Tibial nerve (tissue), 4 donors: ENCODE results near the gene HUNK. TPM values are rescaled to one million over a fixed set of nuclear protein-coding genes. Genes with fewer than 3 reads are reported as not detected.

ENCODE experiments used
- DNase-seq, 2 donors: peaks; one replicate each; pipeline ENCODE4 v3.0.0-alpha.2; 2019; ENCODE audit warnings: low spot score in 2 of 2
- H3K27ac ChIP-seq, 4 donors: fragments of 200-600 bp; sonication (generic) in 3 of 4; one replicate each; pipeline ENCODE4 v1.5.1; 2017 to 2019; ENCODE audit warnings: mild to moderate bottlenecking in 1 of 4
- H3K27me3 ChIP-seq, 2 donors: fragments of 200-600 bp; sonication (generic) in 1 of 2; one replicate each; pipeline versions ENCODE4 v1.5.1 to v1.6.0; 2017 to 2019
- H3K36me3 ChIP-seq, 3 donors: fragments of 200-600 bp; sonication (generic); one replicate each; pipeline ENCODE4 v1.5.1; 2018 to 2019
- H3K4me1 ChIP-seq, 4 donors: fragments of 200-600 bp; sonication (generic) in 3 of 4; one replicate each; pipeline ENCODE4 v1.5.1; 2017 to 2019
- H3K4me3 ChIP-seq, 4 donors: fragments of 200-600 bp; sonication (generic) in 3 of 4; one replicate each; pipeline ENCODE4 v1.5.1; 2017 to 2019; ENCODE audit warnings: mild to moderate bottlenecking in 1 of 4, moderate library complexity in 1 of 4
- H3K9me3 ChIP-seq, 4 donors: fragments of 200-600 bp; sonication (generic) in 3 of 4; one replicate each; pipeline ENCODE4 v1.5.1; 2017 to 2019
- EP300 ChIP-seq, 2 donors: sonication (generic); formaldehyde crosslinking; IDR thresholded peaks; one replicate each; pipeline ENCODE4 v1.6.1; 2017; ENCODE audit warnings: antibody characterized with exemption in 2 of 2, mild to moderate bottlenecking in 1 of 2
- POLR2A ChIP-seq, 2 donors: fragments of 450-650 bp; IDR thresholded peaks; one replicate each; pipeline ENCODE4 v1.6.1; 2017; ENCODE audit warnings: antibody characterized with exemption in 2 of 2, mild to moderate bottlenecking in 2 of 2, moderate library complexity in 2 of 2
- WGBS, 2 donors: methylation state at CpG; one replicate each; pipeline ENCODE4 v1.1.5; 2018; 5-methylcytosine and 5-hydroxymethylcytosine counted together
- total RNA-seq, 4 donors: library from RNA; depleted of rRNA; stranded (reverse); fragments of >200 nt; gene quantifications; one replicate each; pipeline ENCODE4 v1.1.0, GENCODE V29; 2016
- TF ChIP-seq, protein P1 (sequence below), 5 experiments: fragments of 200-600 bp in 3 of 5; fragments of 450-650 bp in 2 of 5; sonication (generic) in 3 of 5; IDR thresholded peaks; one replicate each; pipeline ENCODE4 v1.5.1; 2016 to 2019; ENCODE audit warnings: antibody characterized with exemption in 5 of 5, mild to moderate bottlenecking in 3 of 5, moderate library complexity in 2 of 5

Gene HUNK
- total RNA-seq, 4 donors from 2014 or later: 0.20 to 0.30 (median 0.21) TPM; not detected in 1

- WGBS, 2 donors: 83 to 84% methylated on average over 3 of the region's 3 CpGs
These were observed 24.5 kb downstream of the HUNK start for GRCh38 chr21:31897311-31897710.

DNA sequence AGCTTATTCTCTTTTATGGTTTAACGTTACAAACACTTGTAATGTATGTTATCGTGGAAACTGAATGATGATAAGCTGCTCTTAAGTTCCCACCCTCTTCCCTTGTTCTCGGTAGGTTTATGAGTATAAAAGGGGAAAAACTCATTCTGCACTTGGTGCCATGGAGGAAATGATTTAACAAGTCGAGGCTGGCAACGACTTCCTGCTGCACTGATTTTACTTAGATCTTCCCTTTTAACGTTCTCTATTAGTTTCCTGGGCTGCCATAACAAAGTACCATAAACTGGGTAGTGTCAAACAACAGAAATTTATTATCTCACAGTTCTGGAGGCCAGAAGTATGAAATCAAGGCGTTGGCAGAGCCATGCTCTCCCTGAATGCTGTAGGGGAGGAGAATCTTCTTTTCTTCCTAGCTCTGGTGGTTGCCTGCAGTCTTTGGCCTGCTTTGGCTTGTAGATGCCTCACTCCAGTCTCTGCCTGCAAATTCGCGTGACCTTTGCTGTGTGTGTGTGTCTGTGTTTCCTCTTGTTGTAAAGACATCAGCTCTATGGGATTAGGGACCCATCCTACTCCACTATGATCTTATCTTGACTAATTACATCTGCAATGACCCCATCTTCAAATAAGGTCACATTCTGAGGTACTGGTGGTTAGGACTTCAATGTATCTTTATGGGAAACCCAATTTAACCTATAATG is 26.3 kb downstream of the HUNK start:
- no peak overlapping the region for H3K27ac ChIP-seq
- no peak for DNase-seq
- 55 to 65% methylated on average over 9 of the region's 9 CpGs for WGBS, 2 donors

More at GRCh38 chr21:31897311-31897710, 24.5 kb downstream of the HUNK start:
- no peak for DNase-seq
- H3K36me3 ChIP-seq: no peaks in the 10 kb centered on the region
- no peaks in the 10 kb centered on the region for H3K9me3 ChIP-seq
- TF ChIP-seq POLR2A (IDR thresholded peaks at IDR 0.05) (no peak), EP300 (IDR thresholded peaks at IDR 0.05) (no peak)
- TF ChIP-seq, protein P1, sequence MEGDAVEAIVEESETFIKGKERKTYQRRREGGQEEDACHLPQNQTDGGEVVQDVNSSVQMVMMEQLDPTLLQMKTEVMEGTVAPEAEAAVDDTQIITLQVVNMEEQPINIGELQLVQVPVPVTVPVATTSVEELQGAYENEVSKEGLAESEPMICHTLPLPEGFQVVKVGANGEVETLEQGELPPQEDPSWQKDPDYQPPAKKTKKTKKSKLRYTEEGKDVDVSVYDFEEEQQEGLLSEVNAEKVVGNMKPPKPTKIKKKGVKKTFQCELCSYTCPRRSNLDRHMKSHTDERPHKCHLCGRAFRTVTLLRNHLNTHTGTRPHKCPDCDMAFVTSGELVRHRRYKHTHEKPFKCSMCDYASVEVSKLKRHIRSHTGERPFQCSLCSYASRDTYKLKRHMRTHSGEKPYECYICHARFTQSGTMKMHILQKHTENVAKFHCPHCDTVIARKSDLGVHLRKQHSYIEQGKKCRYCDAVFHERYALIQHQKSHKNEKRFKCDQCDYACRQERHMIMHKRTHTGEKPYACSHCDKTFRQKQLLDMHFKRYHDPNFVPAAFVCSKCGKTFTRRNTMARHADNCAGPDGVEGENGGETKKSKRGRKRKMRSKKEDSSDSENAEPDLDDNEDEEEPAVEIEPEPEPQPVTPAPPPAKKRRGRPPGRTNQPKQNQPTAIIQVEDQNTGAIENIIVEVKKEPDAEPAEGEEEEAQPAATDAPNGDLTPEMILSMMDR (IDR thresholded peaks at IDR 0.05): no peak
- H3K27me3 ChIP-seq: no peaks in the 10 kb centered on the region
- H3K4me3 ChIP-seq: no peak overlapping the region
- H3K4me1 ChIP-seq: no peaks in the 10 kb centered on the region
- no peak overlapping the region for H3K27ac ChIP-seq

DNA sequence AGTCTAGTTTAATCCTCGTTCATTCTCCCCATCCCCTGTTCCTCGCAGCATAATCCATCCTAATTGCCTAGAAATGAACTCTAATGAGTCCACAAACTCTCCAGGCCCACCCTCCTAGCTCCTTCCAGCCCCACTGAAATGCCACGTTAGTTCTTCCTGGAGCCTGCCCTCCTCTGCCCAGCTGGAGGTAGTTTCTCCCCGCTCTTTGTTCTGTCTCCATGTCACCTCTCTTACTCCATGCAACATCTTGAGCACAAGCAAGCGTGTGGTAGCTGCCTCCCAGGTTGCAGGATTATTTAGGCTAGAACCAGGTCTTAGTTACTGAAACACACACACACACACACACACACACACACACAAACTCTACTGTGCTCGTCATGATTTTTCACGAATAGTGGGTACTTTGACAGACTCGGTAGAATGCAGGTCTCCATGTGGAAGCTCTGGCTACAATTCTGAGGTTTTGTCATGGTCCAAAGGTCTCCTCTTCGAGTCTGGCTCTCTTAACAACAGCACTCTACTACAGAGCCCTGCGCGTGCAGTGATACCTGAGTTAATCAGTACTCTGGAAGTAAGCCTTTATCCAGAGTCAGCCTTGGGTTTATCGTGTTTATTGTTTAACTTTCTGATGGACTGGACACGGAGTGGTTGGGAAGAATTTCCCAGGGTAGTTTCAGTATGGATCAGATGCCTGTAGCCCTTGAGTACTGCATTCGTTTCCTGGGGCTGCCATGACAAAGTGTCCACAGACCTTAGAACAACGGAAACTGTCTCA is 27.5 kb downstream of the HUNK start:
- Histone ChIP-seq H3K36me3 (no peaks in the 10 kb centered on the region), H3K27ac (peak overlapping the region in 1 of 4 donors; percentile 19), H3K4me3 (no peak overlapping the region), H3K9me3 (no peaks in the 10 kb centered on the region), H3K27me3 (no peaks in the 10 kb centered on the region), H3K4me1 (no peaks in the 10 kb centered on the region)
- DNase-seq: no peak
- WGBS, 2 donors: 89 to 90% methylated on average over 15 of the region's 15 CpGs
- TF ChIP-seq, protein P1 (IDR thresholded peaks at IDR 0.05): no peak
- TF ChIP-seq POLR2A (IDR thresholded peaks at IDR 0.05) (no peak), EP300 (IDR thresholded peaks at IDR 0.05) (no peak)

More for the DNA sequence above, 26.3 kb downstream of the HUNK start:
- TF ChIP-seq EP300 (IDR thresholded peaks at IDR 0.05): no peak
- no peak for TF ChIP-seq POLR2A (IDR thresholded peaks at IDR 0.05)
- TF ChIP-seq, protein P1 (IDR thresholded peaks at IDR 0.05): no peak
- Histone ChIP-seq H3K9me3 (no peaks in the 10 kb centered on the region), H3K4me3 (no peak overlapping the region), H3K27me3 (no peaks in the 10 kb centered on the region), H3K36me3 (no peaks in the 10 kb centered on the region), H3K4me1 (no peaks in the 10 kb centered on the region)

DNA sequence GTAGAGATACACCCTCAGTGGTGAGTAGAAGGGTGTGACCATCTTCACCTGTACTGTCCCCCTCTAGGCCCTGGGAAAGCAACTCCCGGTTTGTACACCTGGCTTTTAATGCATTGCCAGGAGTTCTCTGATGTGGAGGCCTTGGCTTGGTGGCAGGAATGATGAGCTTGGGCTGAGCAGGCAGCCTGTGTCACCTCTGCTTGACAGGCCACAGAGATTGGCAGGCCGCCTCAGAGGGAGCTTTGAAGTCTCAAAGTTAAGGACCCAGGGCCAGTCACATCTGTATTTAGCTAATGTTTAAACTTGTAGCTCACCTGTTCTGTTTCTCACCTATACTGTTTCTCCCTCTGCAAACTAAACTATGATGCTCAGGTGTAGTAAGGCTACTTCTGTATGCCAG is 28.5 kb downstream of the HUNK start:
- no peaks in the 10 kb centered on the region for H3K36me3 ChIP-seq
- no peak overlapping the region for H3K4me3 ChIP-seq
- WGBS, 2 donors: 80 to 93% methylated on average over 2 of the region's 2 CpGs
- TF ChIP-seq EP300 (IDR thresholded peaks at IDR 0.05) (no peak), POLR2A (IDR thresholded peaks at IDR 0.05) (no peak)
- TF ChIP-seq, protein P1 (IDR thresholded peaks at IDR 0.05): no peak
- H3K9me3 ChIP-seq: no peaks in the 10 kb centered on the region
- H3K4me1 ChIP-seq: peaks cover 0 to 9% (median 0%) of the 10 kb centered on the region in 4 donors
- no peak overlapping the region for H3K27ac ChIP-seq
- DNase-seq: no peak
- no peaks in the 10 kb centered on the region for H3K27me3 ChIP-seq

DNA sequence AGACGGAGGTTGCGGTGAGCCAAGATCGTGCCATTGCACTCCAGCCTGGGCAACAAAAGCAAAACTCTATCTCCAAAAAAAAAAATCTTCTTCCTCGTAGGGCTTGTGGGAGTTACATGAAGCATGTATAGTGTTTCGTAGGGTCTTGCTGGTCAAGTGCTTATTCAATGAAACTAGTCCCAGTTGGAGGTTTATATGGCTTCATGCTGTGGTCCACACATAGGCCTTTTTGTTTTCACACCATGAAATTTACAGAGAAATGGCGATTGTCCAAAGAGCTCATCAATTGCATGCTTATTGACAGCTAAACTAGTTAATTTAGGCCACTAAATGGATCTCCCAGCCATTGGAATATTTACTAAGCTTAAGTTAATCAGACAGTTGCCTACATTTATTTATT is 29.6 kb downstream of the HUNK start:
- Histone ChIP-seq H3K4me3 (no peak overlapping the region), H3K9me3 (no peaks in the 10 kb centered on the region), H3K36me3 (no peaks in the 10 kb centered on the region), H3K27ac (no peak overlapping the region), H3K4me1 (peaks cover 0 to 12% (median 0%) of the 10 kb centered on the region in 4 donors), H3K27me3 (no peaks in the 10 kb centered on the region)
- DNase-seq: no peak
- 80 to 83% methylated on average over 6 of the region's 6 CpGs for WGBS, 2 donors
- TF ChIP-seq, protein P1 (IDR thresholded peaks at IDR 0.05): no peak
- TF ChIP-seq EP300 (IDR thresholded peaks at IDR 0.05) (no peak), POLR2A (IDR thresholded peaks at IDR 0.05) (no peak)
